Keratinocyte (primary cell): Measurements from ENCODE around the gene EIF3D. TPM values are rescaled to one million over a fixed set of nuclear protein-coding genes. Genes with fewer than 3 reads are reported as not detected.

Source experiments
- DNase-seq: peaks from one replicate; pipeline ENCODE4 v3.0.0-alpha.2; 2011; ENCODE audit warnings: low read depth, missing footprints, low spot score
- FAIRE-seq: peaks from 2 replicates; lab custom pipeline; 2011; peaks lifted over from hg19 to GRCh38; lab: Jason Lieb, UNC
- H2AFZ ChIP-seq: 2 replicates; pipeline ENCODE4 v1.6.0; 2012; ENCODE audit warnings: low read length, control low read depth, inconsistent platforms; ENCODE audit not compliant: control insufficient read depth
- H3K27ac ChIP-seq: 2 replicates; pipeline ENCODE4 v1.5.1; 2011; ENCODE audit warnings: low read length; ENCODE audit not compliant: control insufficient read depth, insufficient read depth
- H3K27me3 ChIP-seq: 3 replicates; pipeline ENCODE4 v1.6.0; 2011; ENCODE audit warnings: low read length; ENCODE audit not compliant: control insufficient read depth, insufficient read depth; ENCODE audit errors: extremely low read depth
- H3K36me3 ChIP-seq, 2 experiments: 2 replicates in 1 of 2; 3 replicates in 1 of 2; pipeline ENCODE4 v1.5.1; 2011; ENCODE audit warnings: low read length in 2 of 2, mild to moderate bottlenecking in 1 of 2; ENCODE audit not compliant: control insufficient read depth in 2 of 2, insufficient read depth in 2 of 2; ENCODE audit errors: extremely low read depth in 1 of 2
- H3K4me1 ChIP-seq: 3 replicates; pipeline ENCODE4 v1.5.1; 2011; ENCODE audit warnings: low read length; ENCODE audit not compliant: control insufficient read depth, insufficient read depth; ENCODE audit errors: extremely low read depth
- H3K4me2 ChIP-seq: 3 replicates; pipeline ENCODE4 v1.6.0; 2011; ENCODE audit warnings: low read depth, low read length; ENCODE audit not compliant: control insufficient read depth, insufficient read depth; ENCODE audit errors: extremely low read depth
- H3K4me3 ChIP-seq, 3 experiments: fragments of 200-600 bp in 1 of 3; sonication (generic) in 1 of 3; 2 replicates in 2 of 3; 3 replicates in 1 of 3; pipeline ENCODE4 v1.5.1; 2011 to 2016; ENCODE audit warnings: low read length in 3 of 3, mild to moderate bottlenecking in 3 of 3, control low read depth in 2 of 3, inconsistent platforms in 1 of 3, low read depth in 1 of 3, mixed read lengths in 1 of 3, mixed run types in 1 of 3, moderate library complexity in 1 of 3; ENCODE audit not compliant: control insufficient read depth in 2 of 3, insufficient read depth in 2 of 3; ENCODE audit errors: extremely low read depth in 1 of 3
- H3K79me2 ChIP-seq: 2 replicates; pipeline ENCODE4 v1.6.0; 2012; ENCODE audit warnings: low read length; ENCODE audit not compliant: control insufficient read depth, insufficient read depth
- H3K9ac ChIP-seq: 3 replicates; pipeline ENCODE4 v1.6.0; 2011; ENCODE audit warnings: low read length; ENCODE audit not compliant: control insufficient read depth, insufficient read depth; ENCODE audit errors: extremely low read depth
- H3K9me1 ChIP-seq: 3 replicates; pipeline ENCODE4 v1.6.0; 2011; ENCODE audit warnings: low read length; ENCODE audit not compliant: control insufficient read depth, insufficient read depth; ENCODE audit errors: extremely low read depth
- H3K9me3 ChIP-seq: 2 replicates; pipeline ENCODE4 v1.5.1; 2012; ENCODE audit warnings: low read depth, low read length; ENCODE audit not compliant: control insufficient read depth
- H4K20me1 ChIP-seq: 3 replicates; pipeline ENCODE4 v1.6.0; 2011; ENCODE audit warnings: low read length; ENCODE audit not compliant: control insufficient read depth, insufficient read depth; ENCODE audit errors: extremely low read depth
- EZH2 ChIP-seq: IDR thresholded peaks from one replicate; pipeline ENCODE4 v1.6.1; 2012; ENCODE audit warnings: inconsistent platforms, mild to moderate bottlenecking, low read length, moderate library complexity
- dilution Hi-C: fragments of 300-500 bp; cut with MboI; formaldehyde crosslinking; loops from one replicate; pipeline ENCODE4 v1.7.0; 2020; ENCODE audit warnings: low sequenced_read_pairs; ENCODE audit not compliant: extremely low pct_ligation_motif_present
- polyA plus RNA-seq, 5 experiments: library from polyadenylated mRNA; depleted of rRNA in 3 of 5; stranded (reverse) in 3 of 5; stranded (forward) in 1 of 5; unstranded in 1 of 5; fragments of >200 nt; gene quantifications; 1 replicate in 1 of 5; 2 replicates in 3 of 5; 3 replicates in 1 of 5; pipeline versions ENCODE4 v1.2.1 to v1.2.3, GENCODE V29; 2011 to 2012; ENCODE audit warnings: missing spikeins in 2 of 5, low read depth in 1 of 5, low replicate concordance in 1 of 5
- TF ChIP-seq, protein P1 (sequence below), 3 experiments: IDR thresholded peaks in 1 of 3; conservative IDR thresholded peaks in 1 of 3; optimal IDR thresholded peaks in 1 of 3; 2 replicates in 2 of 3; 3 replicates in 1 of 3; pipeline versions ENCODE3 to v1.5.1; 2011; ENCODE audit warnings: low read length in 3 of 3, mild to moderate bottlenecking in 3 of 3, moderate library complexity in 2 of 3, control low read depth in 1 of 3, inconsistent platforms in 1 of 3; ENCODE audit not compliant: insufficient read depth in 2 of 3; ENCODE audit errors: extremely low read depth in 1 of 3

Gene EIF3D
- polyA plus RNA-seq, 1 donor (not counting 4 experiments of a cell fraction or from before 2014, with no cell fraction given): 408 TPM

DNA sequence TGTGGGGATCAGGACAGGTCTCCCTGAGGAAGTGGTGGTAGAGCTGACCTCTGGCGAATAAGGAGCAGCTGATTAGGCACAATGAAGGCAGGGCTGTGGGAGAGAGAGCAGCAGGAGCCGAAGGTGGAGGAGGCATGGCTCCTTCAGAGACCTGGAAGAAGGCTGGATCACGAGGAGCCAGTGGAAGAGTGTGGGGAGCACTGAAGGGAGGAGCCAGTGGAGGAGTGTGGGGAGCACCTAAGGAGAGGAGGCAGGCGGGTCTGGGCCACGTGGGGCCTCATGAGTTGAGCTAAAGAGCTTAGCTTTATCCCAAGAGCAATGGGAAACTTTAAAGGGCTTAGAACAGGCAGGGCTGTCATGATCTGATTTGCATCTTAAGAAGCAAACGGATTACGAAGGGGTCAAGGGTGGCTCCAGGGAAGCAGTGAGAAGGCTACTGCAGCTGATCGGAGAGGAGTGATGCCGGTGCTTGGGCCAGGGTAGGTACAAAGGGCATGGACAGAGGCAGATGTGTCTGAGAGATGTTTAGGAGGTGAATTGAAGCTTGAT lies 44.9 kb upstream of the EIF3D start:
- Histone ChIP-seq H3K9me3 (no peaks in the 10 kb centered on the region), H3K4me3 (no peak overlapping the region), H3K27ac (no peak overlapping the region), H3K9me1 (no peaks in the 10 kb centered on the region), H3K27me3 (peaks cover 3% of the 10 kb centered on the region), H2AFZ (no peak overlapping the region), H3K4me1 (peaks cover 4% of the 10 kb centered on the region), H3K36me3 (no peaks in the 10 kb centered on the region), H3K79me2 (no peaks in the 10 kb centered on the region), H3K4me2 (no peak overlapping the region), H4K20me1 (no peaks in the 10 kb centered on the region), H3K9ac (no peak overlapping the region)
- TF ChIP-seq EZH2: no peak
- TF ChIP-seq, protein P1, sequence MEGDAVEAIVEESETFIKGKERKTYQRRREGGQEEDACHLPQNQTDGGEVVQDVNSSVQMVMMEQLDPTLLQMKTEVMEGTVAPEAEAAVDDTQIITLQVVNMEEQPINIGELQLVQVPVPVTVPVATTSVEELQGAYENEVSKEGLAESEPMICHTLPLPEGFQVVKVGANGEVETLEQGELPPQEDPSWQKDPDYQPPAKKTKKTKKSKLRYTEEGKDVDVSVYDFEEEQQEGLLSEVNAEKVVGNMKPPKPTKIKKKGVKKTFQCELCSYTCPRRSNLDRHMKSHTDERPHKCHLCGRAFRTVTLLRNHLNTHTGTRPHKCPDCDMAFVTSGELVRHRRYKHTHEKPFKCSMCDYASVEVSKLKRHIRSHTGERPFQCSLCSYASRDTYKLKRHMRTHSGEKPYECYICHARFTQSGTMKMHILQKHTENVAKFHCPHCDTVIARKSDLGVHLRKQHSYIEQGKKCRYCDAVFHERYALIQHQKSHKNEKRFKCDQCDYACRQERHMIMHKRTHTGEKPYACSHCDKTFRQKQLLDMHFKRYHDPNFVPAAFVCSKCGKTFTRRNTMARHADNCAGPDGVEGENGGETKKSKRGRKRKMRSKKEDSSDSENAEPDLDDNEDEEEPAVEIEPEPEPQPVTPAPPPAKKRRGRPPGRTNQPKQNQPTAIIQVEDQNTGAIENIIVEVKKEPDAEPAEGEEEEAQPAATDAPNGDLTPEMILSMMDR (optimal IDR thresholded peaks at IDR 0.05 in 1 of 3, IDR thresholded peaks at IDR 0.05 in 1 of 3, conservative IDR thresholded peaks at IDR 0.05 in 1 of 3; ENCODE audit: extremely low read depth in 1 of 3, insufficient read depth in 2 of 3, low read length in 3 of 3): no peak
- FAIRE-seq (no peak), DNase-seq (no peak)
- dilution Hi-C loops: no loop called here

GRCh38 chr22:36571991-36572390 lies 43.0 kb upstream of the EIF3D start:
- Histone ChIP-seq H3K9me1 (no peaks in the 10 kb centered on the region), H2AFZ (no peak overlapping the region), H3K27me3 (no peaks in the 10 kb centered on the region), H3K4me1 (peaks cover 4% of the 10 kb centered on the region), H4K20me1 (no peaks in the 10 kb centered on the region), H3K4me2 (no peak overlapping the region), H3K9me3 (no peaks in the 10 kb centered on the region), H3K79me2 (no peaks in the 10 kb centered on the region), H3K27ac (no peak overlapping the region), H3K36me3 (no peaks in the 10 kb centered on the region), H3K9ac (no peak overlapping the region), H3K4me3 (no peak overlapping the region)
- FAIRE-seq: no peak
- no peak for TF ChIP-seq EZH2
- TF ChIP-seq, protein P1 (optimal IDR thresholded peaks at IDR 0.05 in 1 of 3, IDR thresholded peaks at IDR 0.05 in 1 of 3, conservative IDR thresholded peaks at IDR 0.05 in 1 of 3; ENCODE audit: extremely low read depth in 1 of 3, insufficient read depth in 2 of 3, low read length in 3 of 3): no peak
- dilution Hi-C loops: no loop called here
- no peak for DNase-seq
